ENCODE data around the gene PHYKPL. TPM values are rescaled to one million over a fixed set of nuclear protein-coding genes. Genes with fewer than 3 reads are reported as not detected.

The PHYKPL gene
- polyA plus RNA-seq, 1 donor (not counting 4 experiments of a cell fraction or from before 2014, with no cell fraction given) = 38.8 TPM

DNA sequence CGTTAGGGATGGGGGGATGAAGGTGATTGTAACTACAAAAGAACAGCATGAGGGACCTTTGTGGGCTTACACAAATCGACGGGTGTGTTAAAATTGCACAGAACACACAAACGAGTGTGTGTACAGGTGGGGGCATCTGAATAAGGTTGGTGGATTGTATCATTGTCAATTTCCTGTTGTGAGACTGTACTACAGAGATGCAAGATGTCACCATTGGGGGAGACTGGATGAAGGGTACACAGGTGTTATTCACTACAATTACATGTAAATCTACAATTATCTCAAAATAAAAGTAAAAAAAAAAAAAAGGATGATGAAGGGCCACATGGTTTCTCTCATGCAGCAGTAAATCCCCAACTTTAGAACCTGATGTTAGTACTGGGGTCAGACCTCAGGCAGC, 31.4 kb upstream of the PHYKPL start:
- Histone ChIP-seq H3K9me1 (ENCODE audit: control insufficient read depth, extremely low read depth, insufficient read depth, low read length) (no peaks in the 10 kb centered on the region), H3K27ac (ENCODE audit: control insufficient read depth, insufficient read depth, low read length) (no peak overlapping the region), H3K27me3 (ENCODE audit: control insufficient read depth, extremely low read depth, insufficient read depth, low read length) (no peaks in the 10 kb centered on the region), H3K9me3 (ENCODE audit: control insufficient read depth, low read depth, low read length) (no peaks in the 10 kb centered on the region), H3K79me2 (ENCODE audit: control insufficient read depth, insufficient read depth, low read length) (no peaks in the 10 kb centered on the region), H3K36me3 (ENCODE audit: control insufficient read depth in 2 of 2, extremely low read depth in 1 of 2, insufficient read depth in 2 of 2, low read length in 2 of 2) (no peaks in the 10 kb centered on the region), H4K20me1 (ENCODE audit: control insufficient read depth, extremely low read depth, insufficient read depth, low read length) (no peaks in the 10 kb centered on the region), H3K4me2 (ENCODE audit: control insufficient read depth, extremely low read depth, insufficient read depth, low read depth, low read length) (no peak overlapping the region), H2AFZ (ENCODE audit: control insufficient read depth, low read length) (no peak overlapping the region), H3K4me1 (ENCODE audit: control insufficient read depth, extremely low read depth, insufficient read depth, low read length) (no peaks in the 10 kb centered on the region), H3K4me3 (ENCODE audit: control insufficient read depth in 2 of 3, extremely low read depth in 1 of 3, insufficient read depth in 2 of 3, low read depth in 1 of 3, low read length in 3 of 3) (no peak overlapping the region), H3K9ac (ENCODE audit: control insufficient read depth, extremely low read depth, insufficient read depth, low read length) (no peak overlapping the region)
- TF ChIP-seq EZH2 (IDR thresholded peaks at IDR 0.05; ENCODE audit: low read length) = no peak
- TF ChIP-seq, protein P1, sequence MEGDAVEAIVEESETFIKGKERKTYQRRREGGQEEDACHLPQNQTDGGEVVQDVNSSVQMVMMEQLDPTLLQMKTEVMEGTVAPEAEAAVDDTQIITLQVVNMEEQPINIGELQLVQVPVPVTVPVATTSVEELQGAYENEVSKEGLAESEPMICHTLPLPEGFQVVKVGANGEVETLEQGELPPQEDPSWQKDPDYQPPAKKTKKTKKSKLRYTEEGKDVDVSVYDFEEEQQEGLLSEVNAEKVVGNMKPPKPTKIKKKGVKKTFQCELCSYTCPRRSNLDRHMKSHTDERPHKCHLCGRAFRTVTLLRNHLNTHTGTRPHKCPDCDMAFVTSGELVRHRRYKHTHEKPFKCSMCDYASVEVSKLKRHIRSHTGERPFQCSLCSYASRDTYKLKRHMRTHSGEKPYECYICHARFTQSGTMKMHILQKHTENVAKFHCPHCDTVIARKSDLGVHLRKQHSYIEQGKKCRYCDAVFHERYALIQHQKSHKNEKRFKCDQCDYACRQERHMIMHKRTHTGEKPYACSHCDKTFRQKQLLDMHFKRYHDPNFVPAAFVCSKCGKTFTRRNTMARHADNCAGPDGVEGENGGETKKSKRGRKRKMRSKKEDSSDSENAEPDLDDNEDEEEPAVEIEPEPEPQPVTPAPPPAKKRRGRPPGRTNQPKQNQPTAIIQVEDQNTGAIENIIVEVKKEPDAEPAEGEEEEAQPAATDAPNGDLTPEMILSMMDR (optimal IDR thresholded peaks at IDR 0.05 in 1 of 3, IDR thresholded peaks at IDR 0.05 in 1 of 3, conservative IDR thresholded peaks at IDR 0.05 in 1 of 3; ENCODE audit: extremely low read depth in 1 of 3, insufficient read depth in 2 of 3, low read length in 3 of 3) = no peak
- dilution Hi-C loops (cut with MboI; ENCODE audit: extremely low pct_ligation_motif_present, low sequenced_read_pairs) = no loop called here
- no peak for DNase-seq (ENCODE audit: low read depth, low spot score)
- FAIRE-seq = no peak

DNA sequence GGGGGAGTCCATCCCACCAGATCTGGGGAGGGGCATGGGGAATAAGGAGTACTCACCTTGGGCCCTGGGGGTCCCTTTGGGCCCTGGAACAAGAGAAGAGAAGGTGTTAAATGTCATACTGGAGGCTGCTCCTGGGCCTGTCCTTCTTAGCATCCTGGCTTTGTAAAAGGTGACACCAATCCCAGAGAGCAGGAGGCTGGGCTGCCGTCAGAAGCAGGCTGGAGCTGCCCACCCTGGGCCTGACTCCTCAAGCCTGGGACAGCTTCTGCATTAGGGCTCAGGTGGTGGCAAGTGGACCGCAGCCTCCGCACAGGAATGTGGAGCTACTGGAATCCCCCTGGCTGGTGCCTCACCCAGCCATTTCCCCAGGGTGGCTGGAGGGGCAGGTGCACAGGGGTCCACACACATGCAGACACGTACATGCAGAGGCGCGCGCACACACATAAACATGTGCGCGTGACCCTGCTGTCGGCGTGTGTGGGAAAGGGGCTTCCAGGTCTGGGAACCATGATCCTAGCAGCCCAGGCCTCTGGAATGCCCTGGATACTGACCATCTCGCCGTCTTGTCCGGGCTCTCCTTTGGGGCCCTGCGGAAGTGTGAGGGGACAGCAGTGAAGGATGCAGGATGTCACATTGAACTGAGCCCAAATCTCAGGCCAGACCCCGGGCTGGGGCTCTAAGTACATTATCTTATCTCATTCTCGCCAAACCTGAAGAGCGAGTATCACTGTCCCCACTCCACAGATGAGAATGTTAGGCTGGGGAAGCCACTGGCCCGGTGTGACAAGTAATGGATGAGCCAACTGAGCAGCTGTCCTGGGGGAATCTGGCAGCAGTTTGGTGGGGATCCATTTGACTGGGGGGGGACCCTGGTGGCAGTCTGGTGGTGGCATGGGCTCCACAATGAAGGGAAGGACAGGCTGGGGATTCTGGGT, 29.3 kb upstream of the PHYKPL start:
- Histone ChIP-seq H4K20me1 (ENCODE audit: control insufficient read depth, extremely low read depth, insufficient read depth, low read length) (no peaks in the 10 kb centered on the region), H3K9ac (ENCODE audit: control insufficient read depth, extremely low read depth, insufficient read depth, low read length) (no peak overlapping the region), H3K4me2 (ENCODE audit: control insufficient read depth, extremely low read depth, insufficient read depth, low read depth, low read length) (no peak overlapping the region), H3K27ac (ENCODE audit: control insufficient read depth, insufficient read depth, low read length) (no peak overlapping the region), H3K9me1 (ENCODE audit: control insufficient read depth, extremely low read depth, insufficient read depth, low read length) (no peaks in the 10 kb centered on the region), H3K27me3 (ENCODE audit: control insufficient read depth, extremely low read depth, insufficient read depth, low read length) (no peaks in the 10 kb centered on the region), H2AFZ (ENCODE audit: control insufficient read depth, low read length) (no peak overlapping the region), H3K9me3 (ENCODE audit: control insufficient read depth, low read depth, low read length) (no peaks in the 10 kb centered on the region), H3K4me1 (ENCODE audit: control insufficient read depth, extremely low read depth, insufficient read depth, low read length) (no peaks in the 10 kb centered on the region), H3K79me2 (ENCODE audit: control insufficient read depth, insufficient read depth, low read length) (no peaks in the 10 kb centered on the region), H3K36me3 (ENCODE audit: control insufficient read depth in 2 of 2, extremely low read depth in 1 of 2, insufficient read depth in 2 of 2, low read length in 2 of 2) (no peaks in the 10 kb centered on the region), H3K4me3 (ENCODE audit: control insufficient read depth in 2 of 3, extremely low read depth in 1 of 3, insufficient read depth in 2 of 3, low read depth in 1 of 3, low read length in 3 of 3) (no peak overlapping the region)
- TF ChIP-seq EZH2 (IDR thresholded peaks at IDR 0.05; ENCODE audit: low read length) = no peak
- TF ChIP-seq, protein P1 (optimal IDR thresholded peaks at IDR 0.05 in 1 of 3, IDR thresholded peaks at IDR 0.05 in 1 of 3, conservative IDR thresholded peaks at IDR 0.05 in 1 of 3; ENCODE audit: extremely low read depth in 1 of 3, insufficient read depth in 2 of 3, low read length in 3 of 3) = no peak
- dilution Hi-C loops (cut with MboI; ENCODE audit: extremely low pct_ligation_motif_present, low sequenced_read_pairs) = no loop called here
- FAIRE-seq (no peak), DNase-seq (ENCODE audit: low read depth, low spot score) (no peak)
